Vagina (tissue), 2 donors: ENCODE data around the gene FERMT2. TPM values are rescaled to one million over a fixed set of nuclear protein-coding genes. Genes with fewer than 3 reads are reported as not detected.

Experiments
- DNase-seq, 2 donors: peaks; one replicate each; pipeline ENCODE4 v3.0.0-alpha.2; 2017; ENCODE audit errors: extremely low spot score in 2 of 2
- H3K27ac ChIP-seq: fragments of 200-600 bp; sonication (generic); one replicate; pipeline ENCODE4 v1.5.1; 2019
- H3K27me3 ChIP-seq: fragments of 200-600 bp; sonication (generic); one replicate; pipeline ENCODE4 v1.5.1; 2019
- H3K36me3 ChIP-seq, 2 donors: fragments of 200-600 bp; sonication (generic); one replicate each; pipeline ENCODE4 v1.5.1; 2017 to 2019
- H3K4me1 ChIP-seq: fragments of 200-600 bp; sonication (generic); one replicate; pipeline ENCODE4 v1.5.1; 2019
- H3K4me3 ChIP-seq, 2 donors: fragments of 200-600 bp; sonication (generic); 1 replicate in 1 of 2; 2 replicates in 1 of 2; pipeline ENCODE4 v1.5.1; 2016 to 2019
- H3K9me3 ChIP-seq: fragments of 200-600 bp; sonication (generic); one replicate; pipeline ENCODE4 v1.5.1; 2019
- CTCF ChIP-seq, 3 experiments: fragments of 450-650 bp in 2 of 3; fragments of 200-600 bp in 1 of 3; sonication (generic) in 1 of 3; IDR thresholded peaks; one replicate each; pipeline ENCODE4 v1.5.1; 2017 to 2019; ENCODE audit warnings: antibody characterized with exemption in 3 of 3, mild to moderate bottlenecking in 2 of 3, moderate library complexity in 2 of 3
- POLR2A ChIP-seq, 2 donors: fragments of 450-650 bp; IDR thresholded peaks; one replicate each; pipeline ENCODE4 v1.6.1; 2017; ENCODE audit warnings: antibody characterized with exemption in 2 of 2, mild to moderate bottlenecking in 2 of 2, moderate library complexity in 2 of 2
- POLR2AphosphoS5 ChIP-seq, 2 donors: sonication (generic); formaldehyde crosslinking; IDR thresholded peaks; one replicate each; pipeline ENCODE4 v1.9.0; 2017; ENCODE audit warnings: antibody characterized with exemption in 2 of 2, mild to moderate bottlenecking in 2 of 2, low read depth in 1 of 2; ENCODE audit not compliant: insufficient read depth in 1 of 2
- intact Hi-C: fragments of 100-400 bp; cut with DNase I; formaldehyde crosslinking; loops from one replicate; pipeline ENCODE4 v1.15.1; 2023
- total RNA-seq: library from RNA; depleted of rRNA; stranded (reverse); fragments of >200 nt; gene quantifications from one replicate; pipeline ENCODE4 v1.2.3, GENCODE V29; 2016

Gene FERMT2
- total RNA-seq, 1 donor from 2014 or later = 70.2 TPM

- intact Hi-C loops = no loop called here
- H3K9me3 ChIP-seq = no peaks in the 10 kb centered on the region
Measured at GRCh38 chr14:52974406-52974805, 23.6 kb upstream of the FERMT2 start.

GRCh38 chr14:52961060-52961639 is 10.3 kb upstream of the FERMT2 start:
- TF ChIP-seq POLR2A (IDR thresholded peaks at IDR 0.05) (no peak), CTCF (IDR thresholded peaks at IDR 0.05) (peak in 1 of 3 experiments; percentile 72), POLR2AphosphoS5 (IDR thresholded peaks at IDR 0.05; ENCODE audit: insufficient read depth in 1 of 2, low read depth in 1 of 2) (no peak)
- H3K4me3 ChIP-seq = no peak overlapping the region
- H3K9me3 ChIP-seq = no peaks in the 10 kb centered on the region
- no peak for DNase-seq
- no peak overlapping the region for H3K27ac ChIP-seq
- H3K27me3 ChIP-seq = no peaks in the 10 kb centered on the region
- intact Hi-C loops = no loop called here
- no peaks in the 10 kb centered on the region for H3K4me1 ChIP-seq
- no peaks in the 10 kb centered on the region for H3K36me3 ChIP-seq

More at GRCh38 chr14:52974406-52974805, 23.6 kb upstream of the FERMT2 start:
- TF ChIP-seq CTCF (IDR thresholded peaks at IDR 0.05) (no peak), POLR2A (IDR thresholded peaks at IDR 0.05) (no peak), POLR2AphosphoS5 (IDR thresholded peaks at IDR 0.05; ENCODE audit: insufficient read depth in 1 of 2, low read depth in 1 of 2) (no peak)
- no peak for DNase-seq
- Histone ChIP-seq H3K27ac (no peak overlapping the region), H3K4me3 (no peak overlapping the region), H3K36me3 (no peaks in the 10 kb centered on the region), H3K4me1 (no peaks in the 10 kb centered on the region), H3K27me3 (no peaks in the 10 kb centered on the region)

- no peak for DNase-seq
- TF ChIP-seq POLR2AphosphoS5 (IDR thresholded peaks at IDR 0.05; ENCODE audit: insufficient read depth in 1 of 2, low read depth in 1 of 2) (no peak), POLR2A (IDR thresholded peaks at IDR 0.05) (no peak), CTCF (IDR thresholded peaks at IDR 0.05) (no peak)
- intact Hi-C loops = no loop called here
- no peaks in the 10 kb centered on the region for H3K36me3 ChIP-seq
- H3K27me3 ChIP-seq = no peaks in the 10 kb centered on the region
- no peaks in the 10 kb centered on the region for H3K4me1 ChIP-seq
- no peak overlapping the region for H3K4me3 ChIP-seq
- H3K27ac ChIP-seq = no peak overlapping the region
- H3K9me3 ChIP-seq = no peaks in the 10 kb centered on the region
Measured at GRCh38 chr14:52960627-52961026, 9.8 kb upstream of the FERMT2 start.

- H3K27me3 ChIP-seq = no peaks in the 10 kb centered on the region
- intact Hi-C loops = loop anchor here (5.0 kb wide), 1 partner anchor 127 kb away; no protein-coding TSS in a partner anchor
- H3K4me1 ChIP-seq = peaks cover 5% of the 10 kb centered on the region
- H3K27ac ChIP-seq = peak overlapping the region; percentile 6
- H3K4me3 ChIP-seq = no peak overlapping the region
- DNase-seq = no peak
- no peaks in the 10 kb centered on the region for H3K9me3 ChIP-seq
- no peaks in the 10 kb centered on the region for H3K36me3 ChIP-seq
- TF ChIP-seq POLR2A (IDR thresholded peaks at IDR 0.05) = no peak
- no peak for TF ChIP-seq CTCF (IDR thresholded peaks at IDR 0.05)
- no peak for TF ChIP-seq POLR2AphosphoS5 (IDR thresholded peaks at IDR 0.05; ENCODE audit: insufficient read depth in 1 of 2, low read depth in 1 of 2)
Measured at GRCh38 chr14:52954346-52955214, 3.7 kb upstream of the FERMT2 start.
